GM13977 (cell line): Measurements from ENCODE around the gene NOXO1.

Source experiments
- DNase-seq: peaks from one replicate; pipeline ENCODE4 v3.0.0; 2012; ENCODE audit warnings: low spot score
- in situ Hi-C: fragments of 300-500 bp; cut with MboI; formaldehyde crosslinking; loops from one replicate; pipeline ENCODE4 v1.12.0; 2022; ENCODE audit warnings: low sequenced_read_pairs, low pct_unique_long_range_greater_than_20kb, mixed read lengths, inconsistent platforms; ENCODE audit not compliant: unreplicated experiment
- TF ChIP-seq, protein P1 (sequence below): IDR thresholded peaks from 2 replicates; pipeline ENCODE4 v1.5.1; 2012; ENCODE audit warnings: mild to moderate bottlenecking, control low read depth; ENCODE audit not compliant: insufficient read depth; ENCODE audit errors: extremely low read depth, missing control alignments

NOXO1 gene

DNA sequence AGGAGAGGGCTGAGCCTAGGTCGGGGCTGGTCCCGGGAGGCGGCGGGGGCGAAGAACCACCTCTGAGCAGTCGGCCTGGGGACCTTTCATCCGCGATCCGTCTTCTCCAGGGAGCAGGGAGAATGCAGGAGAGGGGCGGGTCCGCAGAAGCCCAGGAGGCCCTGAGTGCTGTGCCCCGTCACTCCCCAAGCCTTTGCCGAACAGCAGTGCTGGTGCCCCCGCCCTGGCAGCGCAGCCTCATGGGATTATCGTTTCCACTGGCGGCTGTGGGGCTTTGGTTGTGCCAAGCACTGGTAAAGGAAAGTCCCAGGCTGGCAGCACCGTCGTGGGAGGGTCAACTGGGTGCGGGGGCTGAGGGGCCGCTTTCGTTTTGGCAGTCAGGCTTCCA is 8.8 kb downstream of the NOXO1 start:
- TF ChIP-seq, protein P1, sequence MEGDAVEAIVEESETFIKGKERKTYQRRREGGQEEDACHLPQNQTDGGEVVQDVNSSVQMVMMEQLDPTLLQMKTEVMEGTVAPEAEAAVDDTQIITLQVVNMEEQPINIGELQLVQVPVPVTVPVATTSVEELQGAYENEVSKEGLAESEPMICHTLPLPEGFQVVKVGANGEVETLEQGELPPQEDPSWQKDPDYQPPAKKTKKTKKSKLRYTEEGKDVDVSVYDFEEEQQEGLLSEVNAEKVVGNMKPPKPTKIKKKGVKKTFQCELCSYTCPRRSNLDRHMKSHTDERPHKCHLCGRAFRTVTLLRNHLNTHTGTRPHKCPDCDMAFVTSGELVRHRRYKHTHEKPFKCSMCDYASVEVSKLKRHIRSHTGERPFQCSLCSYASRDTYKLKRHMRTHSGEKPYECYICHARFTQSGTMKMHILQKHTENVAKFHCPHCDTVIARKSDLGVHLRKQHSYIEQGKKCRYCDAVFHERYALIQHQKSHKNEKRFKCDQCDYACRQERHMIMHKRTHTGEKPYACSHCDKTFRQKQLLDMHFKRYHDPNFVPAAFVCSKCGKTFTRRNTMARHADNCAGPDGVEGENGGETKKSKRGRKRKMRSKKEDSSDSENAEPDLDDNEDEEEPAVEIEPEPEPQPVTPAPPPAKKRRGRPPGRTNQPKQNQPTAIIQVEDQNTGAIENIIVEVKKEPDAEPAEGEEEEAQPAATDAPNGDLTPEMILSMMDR, result no peak
- DNase-seq, result no peak
- in situ Hi-C loops, result no loop called here

DNA sequence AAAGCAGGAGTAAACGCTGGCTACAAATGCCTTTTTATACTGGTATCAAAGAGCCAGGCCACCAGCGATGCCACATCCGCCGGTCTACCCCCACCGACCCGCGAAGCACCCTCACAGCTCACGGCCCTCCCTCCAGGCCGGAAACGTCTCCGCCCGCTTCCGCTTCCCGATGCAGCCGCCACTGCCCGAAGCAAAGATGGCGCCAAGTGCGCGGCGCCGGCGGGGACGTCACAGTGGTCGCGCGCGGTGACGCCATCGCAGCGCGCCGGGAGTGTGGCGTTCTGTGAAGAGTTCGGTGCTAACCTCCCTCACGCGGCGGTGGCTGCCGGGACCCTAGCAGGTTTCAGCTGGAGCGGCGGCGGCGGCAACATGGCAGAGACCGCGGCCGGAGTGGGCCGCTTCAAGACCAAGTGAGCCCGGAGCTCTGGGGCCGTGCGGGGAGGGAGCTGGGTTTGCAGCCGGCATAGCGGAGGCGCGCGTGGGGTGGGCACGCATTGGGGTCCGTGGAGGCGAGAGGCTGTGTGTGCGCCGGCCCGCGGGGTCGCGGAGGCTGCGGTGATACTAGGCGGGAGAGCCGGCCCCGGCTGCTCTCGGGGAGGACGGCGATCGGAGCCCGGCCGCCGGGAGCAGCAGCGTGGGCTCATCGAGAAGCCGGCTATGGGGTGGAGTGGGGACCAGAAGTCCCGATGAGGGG is 9.3 kb downstream of the NOXO1 start, which contains the start of gene TBL3:
Gene TBL3, plus strand, starts transcription at position 258 of the 694 bp plus-strand sequence. Its CDS starts 112 bp downstream, at position 370.
- in situ Hi-C loops, result no loop called here
- TF ChIP-seq, protein P1, result no peak
- peak; percentile 98 for DNase-seq

DNA sequence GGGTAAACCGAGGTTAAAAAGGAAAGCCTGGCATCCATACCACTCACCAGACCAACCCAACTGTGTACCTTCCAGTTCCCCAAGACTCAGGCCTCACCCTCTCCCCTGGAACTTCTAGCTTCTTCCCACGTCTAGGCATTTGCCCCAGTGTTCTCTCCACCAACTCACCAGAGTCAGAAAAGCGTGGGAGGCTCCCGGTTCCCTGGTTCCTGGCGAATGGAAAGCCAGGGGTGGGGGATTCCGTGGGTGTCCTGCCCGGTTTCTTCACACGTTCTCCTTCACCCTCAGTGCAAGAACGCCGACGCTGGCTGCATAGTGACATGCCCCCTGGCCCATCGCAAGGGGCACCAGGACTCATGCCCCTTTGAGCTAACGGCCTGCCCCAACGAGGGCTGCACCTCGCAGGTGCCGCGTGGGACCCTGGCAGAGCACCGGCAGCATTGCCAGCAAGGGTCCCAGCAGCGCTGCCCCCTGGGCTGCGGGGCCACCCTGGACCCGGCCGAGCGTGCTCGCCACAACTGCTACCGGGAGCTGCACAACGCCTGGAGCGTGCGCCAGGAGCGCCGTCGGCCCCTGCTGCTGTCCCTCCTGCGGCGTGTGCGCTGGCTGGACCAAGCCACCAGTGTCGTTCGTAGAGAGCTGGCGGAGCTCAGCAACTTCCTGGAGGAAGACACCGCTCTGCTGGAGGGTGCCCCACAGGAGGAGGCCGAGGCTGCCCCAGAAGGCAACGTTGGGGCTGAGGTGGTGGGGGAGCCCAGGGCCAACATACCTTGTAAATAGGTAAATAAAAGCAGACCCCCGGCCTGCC is 12.9 kb downstream of the NOXO1 start:
- TF ChIP-seq, protein P1, result no peak
- DNase-seq, result no peak
- in situ Hi-C loops, result no loop called here

DNA sequence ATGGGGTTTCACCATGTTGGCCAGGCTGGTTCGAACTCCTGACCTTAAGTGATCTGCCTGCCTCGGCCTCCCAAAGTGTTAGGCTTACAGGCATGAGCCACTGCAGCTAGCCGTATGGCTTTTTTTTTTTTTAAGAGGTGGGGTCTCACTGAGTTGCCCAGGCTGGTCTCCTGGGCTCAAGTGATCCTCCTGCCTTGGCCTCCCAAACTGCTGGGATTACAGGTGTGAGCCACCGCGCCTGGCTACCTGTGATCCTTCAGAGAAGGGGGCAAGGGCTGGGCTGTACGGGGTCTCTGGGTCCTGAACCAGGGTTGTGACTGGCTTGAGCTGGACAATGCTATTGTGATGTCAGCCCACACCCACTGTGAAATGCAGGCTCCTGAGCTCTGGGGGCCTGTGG is 14.8 kb downstream of the NOXO1 start, which contains the start of gene RNF151:
Gene RNF151, plus strand, starts transcription at position 397 of the 400 bp plus-strand sequence. CDS start 26 bp downstream, outside the sequence.
- in situ Hi-C loops, result no loop called here
- TF ChIP-seq, protein P1, result no peak

DNA sequence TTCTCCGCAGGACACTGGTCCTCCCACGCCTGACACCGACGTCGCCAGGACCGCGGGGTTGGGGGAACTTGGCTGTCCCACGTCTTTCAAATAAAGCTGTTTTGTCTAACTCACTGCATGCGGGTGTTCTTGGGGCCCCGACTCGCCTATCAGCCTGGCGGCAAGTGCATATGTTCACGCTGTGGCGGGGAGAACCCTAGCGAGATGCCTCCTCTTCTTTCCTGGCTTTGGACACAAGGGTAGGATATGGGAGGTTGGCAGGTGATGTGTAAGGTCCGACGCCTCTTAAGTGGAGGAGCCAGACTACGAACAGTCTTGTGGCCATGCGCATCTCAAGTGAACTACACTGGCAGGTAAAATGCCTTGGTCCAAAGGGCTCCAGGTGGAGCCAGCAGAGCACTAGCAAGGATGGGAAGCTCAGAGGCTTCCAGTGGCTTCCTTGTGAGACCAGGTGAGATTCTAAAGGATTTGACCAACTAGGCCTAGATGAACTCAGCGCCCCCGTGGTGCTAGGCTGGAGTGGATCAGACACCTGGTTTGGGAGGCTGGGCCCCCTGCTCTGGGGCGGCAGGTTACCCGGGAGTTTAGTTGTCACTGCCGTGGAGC is 15.8 kb downstream of the NOXO1 start:
- DNase-seq, result no peak
- TF ChIP-seq, protein P1, result no peak

More for the DNA sequence above, 14.8 kb downstream of the NOXO1 start, which contains the start of gene RNF151:
- DNase-seq, result no peak

More for the DNA sequence above, 15.8 kb downstream of the NOXO1 start:
- in situ Hi-C loops, result no loop called here
